Activated CD4-positive, alpha-beta T cell treated with anti-CD3 and anti-CD28 coated beads, Interleukin-2, amount 50 U/mL, for 16 hours (primary cell): ENCODE results near the gene MAGI2.

ENCODE experiments used
- DNase-seq: peaks from one replicate; pipeline ENCODE4 v3.0.0-alpha.2; 2020

MAGI2 gene

DNA sequence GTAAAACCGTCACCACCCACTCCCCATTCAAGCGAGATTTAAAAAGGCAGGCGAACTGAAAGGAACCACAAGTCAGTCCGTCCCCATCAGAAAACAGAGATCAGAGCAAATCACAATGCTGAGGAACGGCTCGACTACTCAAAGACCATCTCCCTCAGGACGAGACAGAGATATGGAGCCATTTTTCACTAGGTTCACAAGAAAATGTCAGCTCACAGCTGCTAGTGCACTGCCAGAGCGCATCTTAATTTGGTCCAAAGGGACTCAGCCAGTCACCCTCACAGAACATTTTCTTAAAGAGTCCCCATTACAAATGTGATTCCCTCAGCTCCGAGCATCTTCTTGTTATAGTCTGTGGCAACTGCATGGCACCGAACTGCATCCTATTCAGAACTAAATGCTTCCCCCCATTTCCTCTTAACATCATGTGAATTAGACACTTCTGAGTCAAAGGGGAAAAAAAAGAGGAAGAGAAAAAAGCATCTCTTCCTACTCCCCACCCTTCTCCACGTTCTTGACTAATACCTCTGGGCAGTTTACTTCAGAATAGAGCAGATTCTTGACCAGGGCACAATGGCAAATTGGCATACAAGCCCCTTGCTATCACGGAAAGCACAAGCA lies 683.9 kb downstream of the MAGI2 start:
- no peak for DNase-seq

DNA sequence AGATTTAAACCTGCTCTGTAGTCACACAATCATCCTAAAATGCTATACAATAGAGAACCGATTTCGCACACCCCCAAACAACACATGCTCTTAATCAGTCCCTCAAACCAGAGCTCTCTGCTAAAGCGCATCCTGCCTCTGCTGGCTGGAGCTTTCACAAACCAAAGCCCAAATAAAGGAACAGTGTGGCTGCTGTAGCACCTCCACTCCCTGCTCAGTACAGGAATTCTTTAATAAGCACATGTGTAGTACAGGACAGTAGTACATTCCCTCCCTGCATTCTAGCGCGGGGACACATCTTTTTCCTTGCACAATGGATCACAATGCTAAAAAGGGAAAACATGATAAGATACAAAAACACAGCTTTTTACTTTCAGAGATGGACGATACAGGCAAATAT lies 684.6 kb downstream of the MAGI2 start:
- no peak for DNase-seq

DNA sequence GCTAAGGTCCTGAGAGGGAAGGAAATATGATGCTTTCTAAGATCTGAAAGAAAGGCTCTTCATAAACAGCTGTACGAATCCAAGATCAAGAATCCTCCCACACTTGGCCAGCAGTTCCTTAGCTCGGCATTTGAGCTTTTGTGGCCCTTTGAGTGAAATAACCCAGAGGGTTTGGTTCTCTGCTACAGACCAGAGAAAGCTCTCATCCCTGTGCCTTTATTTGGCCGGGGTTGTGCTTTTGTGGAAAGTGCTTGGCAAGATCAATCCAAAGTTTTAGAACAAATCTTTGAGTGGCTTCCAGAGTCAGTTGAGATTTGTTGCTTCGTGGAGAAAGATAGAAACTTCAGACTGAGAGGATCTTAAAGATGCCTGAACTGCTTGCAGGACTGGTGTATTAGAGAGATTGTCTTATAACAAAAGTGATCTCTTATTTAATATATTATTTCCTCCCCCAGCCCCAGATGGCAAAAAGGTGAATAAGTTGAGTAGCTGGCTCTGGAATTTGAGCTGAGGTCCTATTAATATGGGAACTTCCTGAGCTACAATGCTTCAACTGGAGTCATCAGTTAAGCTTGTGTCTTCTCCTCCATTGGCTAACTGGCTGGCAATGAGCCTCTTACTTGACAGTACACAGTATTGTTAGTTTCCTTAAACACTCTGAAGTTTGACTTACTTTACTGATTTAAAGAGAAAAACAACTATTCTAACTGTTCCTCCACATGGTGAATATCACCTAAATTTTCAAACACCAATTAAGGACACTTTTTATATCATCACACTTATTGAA lies 687.3 kb downstream of the MAGI2 start:
- no peak for DNase-seq

DNA sequence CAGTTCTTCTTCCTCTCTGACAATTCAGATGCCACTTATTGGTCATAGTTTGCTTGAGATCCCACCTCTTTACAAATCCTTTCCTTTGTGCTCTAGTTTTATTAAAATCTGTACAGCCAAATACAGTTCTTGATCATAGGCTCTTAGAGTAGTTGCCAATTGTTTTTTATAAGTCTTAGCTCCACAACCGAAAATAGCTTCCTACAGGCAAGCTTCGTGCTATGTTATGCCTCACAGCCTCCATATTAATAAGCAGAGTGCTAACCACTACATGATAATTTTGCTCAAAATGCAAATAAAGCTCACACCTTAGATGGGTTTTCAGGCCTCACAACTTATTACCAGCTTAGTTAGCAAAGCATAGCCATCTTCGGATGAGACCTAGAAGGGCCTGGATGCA lies 688.9 kb downstream of the MAGI2 start:
- no peak for DNase-seq

DNA sequence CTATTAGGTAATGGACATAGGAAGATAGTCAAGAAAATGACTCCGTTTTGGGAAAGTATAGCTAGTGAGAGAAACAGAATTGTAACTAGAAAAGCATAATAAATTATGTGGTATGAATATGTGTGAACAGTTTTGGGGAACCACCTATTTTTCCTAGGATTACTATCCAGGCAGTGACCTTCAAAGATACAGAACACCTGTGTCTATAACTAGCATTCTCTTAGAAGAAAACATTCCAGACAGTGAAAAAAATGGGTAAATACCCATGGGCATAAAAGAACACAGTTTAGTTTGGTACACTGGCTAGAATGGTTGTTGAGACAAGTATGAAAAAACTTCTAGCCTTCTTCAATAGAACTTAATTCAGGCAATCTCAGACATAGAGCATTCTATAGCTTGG lies 690.8 kb downstream of the MAGI2 start:
- DNase-seq: no peak

DNA sequence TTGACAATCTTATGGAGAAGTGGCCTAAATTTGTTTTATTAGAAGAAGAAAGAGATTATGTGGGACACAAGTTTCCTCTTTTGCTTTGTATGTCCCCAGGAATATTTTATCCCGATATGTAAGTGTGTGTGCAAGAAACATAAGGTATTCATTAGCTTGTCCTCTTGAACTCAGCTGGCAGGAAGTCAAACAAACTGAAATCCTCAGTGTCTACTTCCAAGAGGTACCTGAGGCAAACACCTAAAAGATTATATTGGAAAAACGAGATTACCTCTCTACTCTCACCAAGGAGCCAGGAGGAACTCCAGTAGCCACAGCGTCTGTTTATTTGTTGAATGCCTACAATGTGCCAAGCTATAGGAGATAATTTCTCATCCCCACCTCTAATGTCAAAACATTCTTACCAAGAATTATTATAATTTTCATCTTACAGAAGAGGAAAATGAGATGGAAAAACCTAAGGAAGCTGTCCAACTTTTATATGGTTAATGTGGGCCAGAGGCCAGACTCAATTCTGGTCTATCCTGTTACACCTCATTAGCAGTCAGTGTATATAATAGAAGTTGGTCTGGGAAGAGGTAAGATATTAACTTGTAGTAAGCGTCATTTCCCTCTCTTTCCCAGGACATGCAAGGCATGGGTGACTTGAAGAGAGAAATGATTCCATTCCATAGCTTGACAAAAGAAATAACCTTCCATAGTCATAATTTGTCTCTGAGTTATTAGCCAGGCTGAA lies 692.7 kb downstream of the MAGI2 start:
- DNase-seq: no peak

DNA sequence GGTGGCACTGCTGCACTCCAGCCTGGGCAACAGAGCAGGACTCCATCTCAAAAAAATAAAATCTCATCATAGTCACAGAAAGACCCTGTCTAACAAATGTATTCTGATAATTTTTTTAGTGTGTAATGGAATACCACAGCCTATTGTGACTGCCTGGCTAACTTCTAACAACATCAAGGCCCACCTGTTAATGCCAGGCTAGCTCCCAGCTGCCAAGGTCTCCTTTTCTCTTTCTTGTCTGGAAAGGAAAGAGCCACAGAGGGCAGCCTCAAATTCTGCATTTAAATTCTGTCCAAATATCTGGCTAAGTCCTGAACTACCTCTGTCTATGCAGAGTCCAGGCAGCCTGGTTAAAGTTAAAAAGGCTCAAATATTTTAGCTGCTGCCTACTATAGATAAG lies 700.9 kb downstream of the MAGI2 start:
- DNase-seq: no peak

DNA sequence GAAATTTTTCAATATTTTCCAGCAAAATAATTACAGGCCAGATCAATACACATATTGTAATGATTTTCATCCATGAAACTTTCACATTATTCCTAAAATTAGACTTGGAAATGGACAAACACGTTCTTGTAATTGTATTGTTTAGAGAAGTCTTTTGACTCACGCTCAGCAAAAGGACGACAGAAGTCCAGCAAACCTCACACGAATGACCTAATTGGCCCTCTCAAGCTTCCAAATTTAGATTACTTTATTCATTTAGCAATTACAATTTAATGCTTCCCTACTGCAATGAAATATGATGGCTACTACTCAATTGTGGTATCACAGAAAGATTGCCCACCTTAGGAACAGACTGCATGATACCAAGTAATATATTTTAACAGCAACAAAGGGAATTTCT lies 702.2 kb downstream of the MAGI2 start:
- DNase-seq: no peak

DNA sequence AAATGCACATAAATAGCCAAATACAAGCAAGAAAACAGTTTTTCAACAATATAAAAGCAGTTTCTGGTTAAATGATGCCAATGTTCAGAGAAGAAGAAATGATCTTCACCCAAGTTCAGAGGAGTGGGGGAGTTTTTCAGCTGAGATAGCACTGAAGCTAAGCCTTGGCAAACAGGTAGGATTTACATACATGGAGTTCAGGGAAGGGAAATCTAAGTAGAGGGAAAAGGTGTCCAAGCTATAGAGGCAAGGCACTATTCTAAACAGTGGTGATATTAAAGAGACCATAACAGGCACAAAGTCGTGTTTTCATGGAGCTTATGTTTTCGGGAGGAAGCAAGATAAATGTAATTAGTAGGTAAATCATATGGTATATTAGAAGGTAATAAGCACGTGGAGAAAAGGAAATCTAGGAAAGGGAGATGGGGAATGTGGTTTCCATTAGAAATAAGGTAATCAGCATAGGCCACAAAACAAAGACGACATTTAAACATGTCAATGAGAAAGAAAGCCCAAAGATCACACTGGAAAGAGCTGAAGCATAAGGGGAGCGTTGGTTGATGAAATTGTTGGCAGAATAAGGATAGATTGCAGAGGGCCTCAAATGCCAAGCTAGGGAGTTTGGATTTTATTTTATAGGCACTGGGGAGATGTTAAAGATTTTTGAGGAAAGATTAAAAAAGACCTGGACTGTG lies 704.3 kb downstream of the MAGI2 start:
- no peak for DNase-seq

DNA sequence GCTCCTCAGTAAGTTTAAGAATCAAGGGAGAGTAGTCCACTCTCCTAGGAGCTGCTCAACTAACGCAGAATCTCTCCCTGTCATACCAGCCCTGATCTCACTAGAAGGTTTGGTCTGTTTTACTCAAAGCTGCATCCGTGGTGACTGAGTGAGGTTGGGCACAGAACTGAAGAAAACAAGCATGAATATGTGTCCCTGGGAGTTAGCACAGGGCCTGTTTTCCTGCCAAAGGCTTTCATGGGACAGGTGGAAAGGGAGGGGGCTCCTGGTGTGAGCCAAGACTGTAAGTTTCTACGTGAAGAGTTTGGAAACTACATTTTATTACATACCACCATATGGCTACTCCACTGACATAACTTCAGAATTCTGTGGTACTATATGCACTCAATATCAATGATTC lies 705.9 kb downstream of the MAGI2 start:
- DNase-seq: no peak

DNA sequence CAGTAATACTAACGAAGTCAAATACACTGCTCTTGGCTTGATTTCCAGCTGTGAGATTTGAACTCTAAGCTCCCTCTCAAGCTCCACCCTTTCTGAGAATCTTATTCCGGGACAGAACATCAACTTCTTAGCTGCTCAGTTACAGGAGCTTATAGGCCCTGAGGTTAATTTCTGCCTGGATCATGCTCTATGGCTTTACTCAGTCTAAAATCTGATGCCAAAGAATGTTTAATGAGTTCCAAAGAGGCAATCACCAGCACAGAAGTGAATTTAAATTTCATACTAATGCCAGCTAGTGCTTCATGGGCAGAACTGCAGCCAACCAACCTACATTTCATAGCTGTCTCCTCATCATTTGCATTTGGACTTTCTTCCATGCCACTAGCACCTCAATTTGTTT lies 707.2 kb downstream of the MAGI2 start:
- DNase-seq: no peak

DNA sequence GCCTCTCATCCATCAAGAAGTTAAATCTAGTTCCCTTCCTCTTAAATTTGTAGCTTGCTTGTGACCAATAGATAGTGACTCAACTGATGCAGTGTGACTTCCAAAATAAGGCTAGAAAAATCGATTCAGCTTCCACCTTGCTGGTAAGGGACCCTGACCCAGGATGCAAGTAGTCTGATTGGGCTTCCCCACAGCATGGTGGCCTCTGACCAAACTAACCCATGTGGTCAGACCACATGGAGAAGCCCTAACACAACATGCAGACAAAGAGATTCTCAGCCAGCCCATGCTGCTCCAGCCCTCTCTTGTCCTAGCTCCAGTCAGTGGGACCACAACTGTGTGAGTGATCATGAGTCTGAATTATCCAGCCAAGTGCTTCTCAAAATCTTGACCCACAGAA lies 710.8 kb downstream of the MAGI2 start:
- DNase-seq: no peak

DNA sequence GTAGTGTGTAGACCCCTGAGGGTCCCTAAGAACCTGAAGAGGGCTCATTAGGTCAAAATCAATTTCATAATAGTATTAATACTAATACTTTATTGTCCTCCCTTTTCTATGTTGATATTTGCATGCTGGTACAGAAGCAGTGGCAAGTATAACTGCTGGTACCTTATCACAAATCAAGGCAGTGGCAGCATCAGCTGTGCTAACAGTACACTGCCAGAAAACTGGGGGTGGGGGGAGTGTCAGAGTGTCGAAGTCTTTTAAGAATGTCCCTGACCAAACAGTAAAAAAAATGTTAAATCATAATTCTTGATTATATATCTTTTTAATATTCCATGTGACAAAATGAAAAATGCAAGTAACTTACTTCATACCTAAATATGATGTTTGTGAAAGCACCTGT lies 716.9 kb downstream of the MAGI2 start:
- DNase-seq: no peak

DNA sequence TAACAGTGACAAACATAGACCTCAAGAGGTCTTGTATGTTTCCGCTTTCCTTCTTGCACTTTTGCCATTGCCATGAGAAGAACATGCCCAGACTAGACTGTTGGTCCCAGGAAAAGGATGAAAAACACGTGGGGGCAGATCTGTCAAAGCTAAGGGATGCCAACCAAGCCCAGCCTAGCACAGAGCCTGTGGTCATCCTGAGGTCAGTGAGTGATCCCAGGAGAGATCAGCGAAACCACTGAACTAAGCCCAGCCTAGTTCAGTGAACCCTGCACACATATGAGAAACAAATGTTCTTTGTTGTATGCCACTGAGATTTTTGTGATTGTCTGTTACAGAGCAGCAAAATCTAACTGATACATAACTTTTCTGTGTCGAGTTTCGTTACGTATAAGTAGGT lies 718.8 kb downstream of the MAGI2 start:
- no peak for DNase-seq

DNA sequence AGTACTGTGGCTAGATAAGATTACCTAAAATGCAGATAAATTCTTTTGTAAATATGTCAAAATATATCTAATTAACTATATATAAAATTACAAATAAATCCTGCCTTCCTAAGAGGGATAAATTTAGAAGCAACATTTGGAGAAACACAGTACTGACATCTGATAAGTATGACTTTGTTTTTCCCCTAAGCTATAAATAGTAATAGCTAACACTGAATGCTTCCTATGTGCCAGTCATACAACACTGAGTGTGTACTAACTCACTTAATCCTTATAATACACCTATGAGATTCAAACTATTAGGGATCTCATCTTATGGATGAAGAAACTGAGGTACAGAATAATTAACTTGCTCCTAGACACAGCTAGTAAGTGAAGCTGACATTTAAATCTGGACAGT lies 733.4 kb downstream of the MAGI2 start:
- DNase-seq: no peak

DNA sequence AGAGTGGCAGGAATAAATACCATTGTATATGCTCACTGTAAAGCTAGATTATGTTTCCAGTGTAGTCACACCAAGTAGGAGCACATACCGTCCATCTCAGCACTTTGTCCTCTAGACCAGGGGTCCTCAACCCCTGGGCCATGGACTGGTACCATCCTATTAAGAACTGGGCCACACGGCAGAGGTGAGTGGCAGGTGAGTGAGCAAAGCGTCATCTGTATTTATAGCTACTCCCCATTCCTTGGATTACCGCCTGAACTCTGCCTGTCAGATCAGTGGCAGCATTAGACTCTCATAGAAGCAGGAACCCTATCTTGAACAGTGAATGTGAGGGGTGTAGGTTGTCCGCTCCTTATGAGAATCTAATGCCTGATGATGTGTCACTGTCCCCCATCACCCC lies 735.3 kb downstream of the MAGI2 start:
- no peak for DNase-seq

DNA sequence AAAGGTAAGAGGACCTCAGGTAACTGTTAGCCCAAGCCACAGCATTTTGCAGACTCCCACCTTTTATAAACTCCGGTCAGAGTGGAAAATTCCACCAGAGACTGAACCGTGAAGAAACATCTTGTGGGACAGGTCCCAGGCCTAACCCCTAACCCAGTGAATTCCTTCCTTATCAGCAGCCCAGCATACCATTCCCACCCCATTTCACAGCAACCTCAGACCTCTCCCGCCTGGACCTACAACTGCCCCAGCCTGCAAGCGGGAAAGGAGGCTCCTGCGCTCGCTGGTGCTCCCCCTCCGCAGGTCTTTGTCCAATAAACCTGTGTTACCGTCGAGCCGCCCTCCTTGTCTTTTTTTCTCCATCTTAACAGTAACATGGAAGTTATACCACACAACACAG lies 736.6 kb downstream of the MAGI2 start:
- no peak for DNase-seq

DNA sequence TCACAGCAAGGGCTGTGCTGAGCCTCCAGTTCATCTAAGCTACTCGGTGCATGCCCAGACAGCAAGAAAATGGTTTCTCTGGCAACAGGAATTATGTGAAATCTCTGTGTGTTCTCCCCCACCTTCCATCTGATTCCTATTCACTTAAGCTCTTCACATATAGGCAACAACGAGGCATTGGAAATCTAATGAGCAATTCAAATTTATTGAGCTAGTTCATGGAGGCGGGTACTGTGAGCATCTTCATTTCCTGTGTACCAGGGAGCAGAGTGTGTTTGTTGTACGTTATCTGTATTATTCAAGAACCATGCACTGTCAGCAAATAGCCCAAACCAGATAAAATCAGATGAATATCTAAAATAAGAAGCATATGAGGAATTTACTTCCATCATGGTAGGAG lies 739.1 kb downstream of the MAGI2 start:
- DNase-seq: no peak

DNA sequence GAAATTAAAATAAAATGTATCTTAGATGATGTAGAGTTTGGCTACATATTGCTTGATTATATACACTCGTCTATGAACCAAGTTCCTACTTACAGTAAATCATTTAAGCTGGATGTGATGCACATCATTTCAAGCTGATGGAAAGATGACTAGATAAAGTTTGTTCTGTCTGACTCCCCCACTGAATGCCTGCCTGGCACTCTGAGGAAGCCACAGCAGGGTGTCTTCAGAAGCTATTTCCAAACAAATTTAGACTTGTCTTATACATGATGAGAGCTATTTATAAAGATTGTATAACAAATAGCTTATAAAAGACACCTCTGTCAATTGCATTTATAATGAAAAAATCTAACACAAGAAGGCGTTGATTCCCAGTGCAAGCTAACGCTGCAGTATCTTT lies 741.4 kb downstream of the MAGI2 start:
- DNase-seq: no peak

DNA sequence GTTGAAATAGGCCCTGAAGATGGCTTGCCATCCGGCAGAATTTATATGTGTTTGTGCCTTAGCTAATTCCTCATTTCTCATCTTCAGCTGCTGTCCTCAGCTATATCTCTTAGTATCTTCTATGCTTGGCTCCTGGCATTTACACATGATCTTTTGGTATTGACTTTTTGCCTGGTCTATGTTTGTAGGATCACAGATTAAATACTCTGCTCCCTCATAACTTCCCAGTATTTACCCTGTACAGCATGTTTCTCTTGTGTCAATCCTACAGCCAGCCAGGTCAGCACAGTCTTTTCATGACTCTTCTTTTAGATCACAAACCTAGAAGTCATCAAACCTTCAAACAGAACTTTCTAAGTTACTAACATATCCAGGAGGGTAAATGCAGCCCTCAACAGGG lies 743.8 kb downstream of the MAGI2 start:
- DNase-seq: no peak

DNA sequence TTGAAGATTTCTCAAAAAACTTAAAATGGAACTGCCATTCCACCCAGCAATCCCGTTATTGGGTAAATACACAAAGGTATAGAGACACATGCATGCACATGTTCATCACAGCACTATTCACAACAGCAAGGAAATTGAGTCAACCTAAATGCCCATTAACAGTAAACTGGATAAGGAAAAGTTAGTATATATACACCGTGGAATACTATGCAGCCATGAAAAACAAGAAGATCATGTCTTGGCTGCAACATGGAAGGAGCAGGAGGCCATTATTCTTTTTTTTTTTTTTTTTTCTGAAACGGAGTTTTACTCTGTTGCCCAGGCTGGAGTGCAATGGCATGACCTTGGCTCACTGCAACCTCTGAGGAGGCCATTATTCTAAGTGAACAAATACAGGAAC lies 749.0 kb downstream of the MAGI2 start:
- DNase-seq: no peak

DNA sequence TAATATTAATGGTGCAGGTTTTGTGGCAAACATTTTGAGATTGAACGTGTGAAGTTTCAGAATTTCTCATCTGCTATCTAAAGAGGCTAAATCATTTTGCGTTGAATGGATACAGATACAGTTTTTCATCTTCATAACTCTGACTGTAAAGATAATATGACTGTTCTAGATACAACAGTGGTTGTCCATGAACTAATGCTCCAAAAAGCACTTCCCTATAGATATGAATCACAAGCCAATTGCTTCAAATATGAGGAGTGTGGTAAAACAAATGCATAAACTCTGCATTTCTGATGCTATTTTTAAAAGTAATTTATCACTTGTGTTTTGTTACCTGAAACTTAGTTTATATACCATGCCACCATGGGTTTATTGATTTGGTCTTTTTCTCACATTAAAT lies 750.1 kb downstream of the MAGI2 start:
- no peak for DNase-seq

DNA sequence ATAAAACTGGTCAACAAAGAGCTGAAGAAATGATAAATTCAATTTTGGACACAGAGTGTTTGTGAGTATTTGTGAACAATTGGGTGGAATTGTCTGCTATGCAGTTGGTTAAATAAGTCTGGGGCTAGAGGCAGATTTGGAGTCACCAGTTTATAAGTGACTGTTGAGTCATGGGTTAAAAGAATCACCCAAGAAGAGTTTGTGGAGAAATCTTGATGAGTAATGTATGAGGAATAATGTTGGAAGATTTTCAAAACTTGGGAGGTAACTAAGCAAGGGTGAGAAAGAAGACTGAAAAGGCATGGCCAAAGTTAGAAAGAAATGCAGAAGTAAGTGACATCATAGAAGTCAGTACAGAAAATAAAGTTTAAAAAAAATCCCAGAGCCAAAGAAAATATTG lies 750.7 kb downstream of the MAGI2 start:
- no peak for DNase-seq

DNA sequence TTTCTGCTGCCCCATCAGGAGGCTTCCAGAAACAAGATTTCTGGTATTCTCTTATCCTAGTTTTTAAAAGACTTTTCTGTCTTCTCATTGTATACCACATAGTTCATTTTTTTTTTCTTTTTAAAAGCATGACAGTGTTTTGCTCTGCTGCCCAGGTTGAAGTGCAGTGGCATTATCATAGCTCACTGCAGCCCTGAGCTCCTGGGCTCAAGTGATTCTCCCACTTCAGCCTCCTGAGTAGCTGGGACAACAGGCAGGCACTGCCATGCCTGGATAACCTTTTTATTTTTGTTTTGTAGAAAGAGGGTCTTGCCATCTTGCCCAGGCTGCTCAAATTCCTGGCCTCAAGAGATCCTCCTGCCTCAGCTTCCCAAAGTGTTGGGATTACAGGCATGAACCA lies 757.6 kb downstream of the MAGI2 start:
- DNase-seq: no peak
